ENCODE results near the gene IYD. TPM values are rescaled to one million over a fixed set of nuclear protein-coding genes. Genes with fewer than 3 reads are reported as not detected.

The IYD gene
- total RNA-seq, 1 donor from 2014 or later = 1.2 TPM

DNA sequence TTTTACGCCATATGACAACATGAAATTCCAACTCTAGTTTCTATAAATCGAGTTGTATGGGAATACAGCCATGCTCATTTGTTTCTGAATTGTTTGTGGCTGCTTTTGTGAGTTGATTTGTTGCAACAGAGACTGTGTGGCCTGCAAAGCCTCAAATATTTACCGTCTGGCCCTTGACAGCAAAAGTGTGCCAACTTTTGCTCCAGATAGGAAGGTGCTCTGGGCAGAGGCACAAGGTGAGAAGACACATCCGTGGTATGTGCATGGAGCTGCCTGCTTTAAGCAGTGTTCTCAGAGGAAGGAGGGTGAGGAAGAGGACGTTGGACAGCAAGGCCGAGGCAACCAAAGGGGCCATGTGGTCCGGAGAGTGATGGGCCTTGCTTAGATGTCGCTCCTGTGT lies 57.4 kb downstream of the IYD start:
- ATAC-seq = peak; percentile 73
- DNase-seq = no peak
- H3K27me3 ChIP-seq = no peaks in the 10 kb centered on the region
- intact Hi-C loops (cut with DNase I) = no loop called here
- no peaks in the 10 kb centered on the region for H3K4me1 ChIP-seq
- H3K9me3 ChIP-seq = no peaks in the 10 kb centered on the region
- H3K36me3 ChIP-seq = no peaks in the 10 kb centered on the region
- no peak for TF ChIP-seq CTCF (IDR thresholded peaks at IDR 0.05)
- no peak overlapping the region for H3K4me3 ChIP-seq
- no peak overlapping the region for H3K27ac ChIP-seq

DNA sequence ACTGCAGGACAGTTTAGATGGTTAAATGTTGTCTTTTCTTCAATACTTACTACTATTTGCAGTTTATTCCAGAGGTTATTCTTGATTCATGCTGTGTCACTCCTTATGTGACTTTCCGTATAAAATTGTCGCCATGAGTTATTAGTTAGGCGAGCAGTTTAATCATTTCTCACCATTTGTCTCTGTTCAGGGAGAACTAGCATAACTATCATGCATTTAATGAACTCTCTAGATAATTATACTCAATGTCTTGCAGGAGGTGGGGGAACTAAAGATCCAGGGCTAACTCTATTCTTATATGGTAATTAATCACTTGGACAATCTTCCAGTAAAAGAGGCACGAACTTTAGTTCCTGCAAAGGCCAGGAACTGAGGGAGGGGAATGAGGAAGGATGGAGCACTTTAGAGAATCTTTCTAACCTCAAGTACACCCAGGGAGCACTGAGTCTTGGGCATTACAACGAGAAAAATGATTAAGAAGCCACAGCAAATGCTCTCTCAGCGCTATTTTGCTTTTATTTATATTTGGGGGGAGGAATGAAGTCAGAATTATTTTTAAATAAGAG lies 58.3 kb downstream of the IYD start:
- no peaks in the 10 kb centered on the region for H3K9me3 ChIP-seq
- H3K4me1 ChIP-seq = no peaks in the 10 kb centered on the region
- ATAC-seq (no peak), DNase-seq (no peak)
- H3K4me3 ChIP-seq = no peak overlapping the region
- H3K36me3 ChIP-seq = no peaks in the 10 kb centered on the region
- no peak overlapping the region for H3K27ac ChIP-seq
- H3K27me3 ChIP-seq = no peaks in the 10 kb centered on the region
- intact Hi-C loops (cut with DNase I) = no loop called here
- no peak for TF ChIP-seq CTCF (IDR thresholded peaks at IDR 0.05)

DNA sequence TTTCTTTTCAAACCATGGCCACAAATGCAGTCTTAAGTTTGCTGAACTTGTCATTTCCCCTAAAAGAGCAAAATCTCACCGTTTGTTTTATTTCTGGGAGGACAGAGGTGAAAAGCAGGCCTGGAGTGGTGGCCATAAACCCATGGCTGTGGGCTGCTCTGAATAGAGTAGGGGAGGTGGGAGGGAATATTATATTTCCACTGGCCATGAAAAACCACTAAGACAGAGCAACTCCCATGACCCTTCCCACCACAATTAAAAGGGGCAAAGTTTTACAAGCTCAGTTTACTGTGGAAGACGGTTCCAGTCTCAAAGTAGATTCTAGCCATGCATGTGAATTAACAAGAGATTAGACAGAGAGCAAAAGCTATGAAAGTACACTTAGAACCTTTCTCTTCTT lies 59.0 kb downstream of the IYD start:
- intact Hi-C loops (cut with DNase I) = no loop called here

DNA sequence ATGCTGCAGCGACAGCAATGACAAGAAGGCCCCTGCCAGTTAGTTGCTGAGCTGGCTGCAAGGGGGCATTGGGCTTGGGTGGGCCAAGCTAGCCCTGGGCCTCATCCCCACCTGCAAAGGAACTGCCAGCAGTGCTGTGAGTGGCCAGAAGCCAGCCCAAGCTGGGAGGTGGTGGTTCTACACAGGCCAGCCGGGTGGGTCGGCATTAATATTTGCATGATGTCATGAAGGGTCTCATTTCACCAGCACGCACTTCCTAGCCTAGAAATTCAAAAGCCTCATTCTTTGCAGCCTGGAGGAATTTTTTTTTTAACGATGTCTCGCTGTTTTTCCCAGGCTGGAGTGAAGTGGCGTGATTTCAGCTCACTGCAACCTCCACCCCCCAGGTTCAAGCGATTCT lies 62.0 kb downstream of the IYD start:
- no peak overlapping the region for H3K27ac ChIP-seq
- DNase-seq = no peak
- H3K27me3 ChIP-seq = no peaks in the 10 kb centered on the region
- no peaks in the 10 kb centered on the region for H3K9me3 ChIP-seq
- no peak for ATAC-seq
- no peaks in the 10 kb centered on the region for H3K4me1 ChIP-seq
- no peak for TF ChIP-seq CTCF (IDR thresholded peaks at IDR 0.05)
- intact Hi-C loops (cut with DNase I) = no loop called here
- H3K36me3 ChIP-seq = no peaks in the 10 kb centered on the region
- H3K4me3 ChIP-seq = no peak overlapping the region

More for the DNA sequence above, 59.0 kb downstream of the IYD start:
- H3K27me3 ChIP-seq = no peaks in the 10 kb centered on the region
- ATAC-seq = no peak
- no peak overlapping the region for H3K27ac ChIP-seq
- no peaks in the 10 kb centered on the region for H3K9me3 ChIP-seq
- no peak for DNase-seq
- H3K36me3 ChIP-seq = no peaks in the 10 kb centered on the region
- H3K4me3 ChIP-seq = no peak overlapping the region
- TF ChIP-seq CTCF (IDR thresholded peaks at IDR 0.05) = no peak
- no peaks in the 10 kb centered on the region for H3K4me1 ChIP-seq

GRCh38 chr6:150435360-150435759 lies 66.5 kb downstream of the IYD start:
- ATAC-seq = no peak
- no peaks in the 10 kb centered on the region for H3K9me3 ChIP-seq
- no peak for TF ChIP-seq CTCF (IDR thresholded peaks at IDR 0.05)
- no peak overlapping the region for H3K4me3 ChIP-seq
- H3K27me3 ChIP-seq = no peaks in the 10 kb centered on the region
- intact Hi-C loops (cut with DNase I) = no loop called here
- no peak for DNase-seq
- H3K36me3 ChIP-seq = no peaks in the 10 kb centered on the region
- H3K27ac ChIP-seq = no peak overlapping the region
- H3K4me1 ChIP-seq = no peaks in the 10 kb centered on the region

DNA sequence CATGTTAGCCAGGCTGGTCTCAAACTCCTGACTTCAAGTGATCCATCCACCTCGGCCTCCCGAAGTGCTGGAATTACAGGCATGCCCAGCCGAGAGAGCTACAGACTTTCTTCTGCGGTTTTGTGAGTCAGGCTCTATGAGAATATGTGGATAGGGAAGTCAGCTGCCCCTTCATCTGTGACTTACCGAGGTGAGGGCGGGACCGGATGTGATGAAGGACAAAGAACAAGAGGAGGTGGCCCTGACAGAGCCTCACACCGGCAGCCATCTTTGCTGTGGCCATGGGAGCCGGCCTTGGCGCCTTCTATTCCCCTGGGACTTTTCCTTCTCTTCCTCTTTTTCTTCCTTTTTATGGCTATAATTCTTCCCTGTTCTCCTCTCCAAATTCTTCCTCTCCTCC lies 67.0 kb downstream of the IYD start:
- Histone ChIP-seq H3K27me3 (no peaks in the 10 kb centered on the region), H3K36me3 (no peaks in the 10 kb centered on the region), H3K4me3 (no peak overlapping the region), H3K9me3 (no peaks in the 10 kb centered on the region), H3K4me1 (no peaks in the 10 kb centered on the region), H3K27ac (no peak overlapping the region)
- DNase-seq (no peak), ATAC-seq (no peak)
- intact Hi-C loops (cut with DNase I) = no loop called here
- no peak for TF ChIP-seq CTCF (IDR thresholded peaks at IDR 0.05)
